Astrocyte (in vitro differentiated cells and primary cell): ENCODE data around the gene PRTN3. TPM values are rescaled to one million over a fixed set of nuclear protein-coding genes. Genes with fewer than 3 reads are reported as not detected.

ENCODE experiments used
- DNase-seq: peaks from one replicate; pipeline ENCODE4 v3.0.0-alpha.2; 2010; ENCODE audit warnings: low read depth
- FAIRE-seq: peaks from 2 replicates; lab custom pipeline; 2011; peaks lifted over from hg19 to GRCh38; lab: Jason Lieb, UNC
- H2AFZ ChIP-seq: 2 replicates; pipeline ENCODE4 v1.6.0; 2012; ENCODE audit warnings: low read depth, low read length, inconsistent platforms
- H3K27ac ChIP-seq: 2 replicates; pipeline ENCODE4 v1.5.1; 2011; ENCODE audit warnings: low read depth, low read length, inconsistent platforms
- H3K27me3 ChIP-seq: 2 replicates; pipeline ENCODE4 v1.6.0; 2011; ENCODE audit warnings: low read length, inconsistent platforms; ENCODE audit not compliant: insufficient read depth
- H3K36me3 ChIP-seq: 2 replicates; pipeline ENCODE4 v1.5.1; 2011; ENCODE audit warnings: low read length, inconsistent platforms; ENCODE audit not compliant: insufficient read depth
- H3K4me1 ChIP-seq: 2 replicates; pipeline ENCODE4 v1.5.1; 2011; ENCODE audit warnings: low read length, inconsistent platforms; ENCODE audit not compliant: insufficient read depth
- H3K4me2 ChIP-seq: 2 replicates; pipeline ENCODE4 v1.6.0; 2012; ENCODE audit warnings: low read length, inconsistent platforms
- H3K4me3 ChIP-seq: 2 replicates; pipeline ENCODE4 v1.5.1; 2011; ENCODE audit warnings: low read depth, mild to moderate bottlenecking, low read length, inconsistent platforms; ENCODE audit not compliant: insufficient read depth
- H3K79me2 ChIP-seq: 2 replicates; pipeline ENCODE4 v1.6.0; 2012; ENCODE audit warnings: mild to moderate bottlenecking, low read length, inconsistent platforms; ENCODE audit not compliant: insufficient read depth
- H3K9ac ChIP-seq: 2 replicates; pipeline ENCODE4 v1.6.0; 2012; ENCODE audit warnings: mild to moderate bottlenecking, low read length, inconsistent platforms
- H3K9me3 ChIP-seq: 2 replicates; pipeline ENCODE4 v1.5.1; 2012; ENCODE audit warnings: low read depth, mild to moderate bottlenecking, low read length, inconsistent platforms; ENCODE audit not compliant: insufficient read depth
- H4K20me1 ChIP-seq: 2 replicates; pipeline ENCODE4 v1.6.0; 2012; ENCODE audit warnings: low read length, inconsistent platforms; ENCODE audit not compliant: insufficient read depth
- H3K27ac Mint-ChIP-seq: one replicate; pipeline ENCODE4 v1.8.0; 2021; ENCODE audit warnings: mild to moderate bottlenecking, mixed read lengths; ENCODE audit not compliant: unreplicated experiment
- H3K27me3 Mint-ChIP-seq: one replicate; pipeline ENCODE4 v1.8.0; 2021; ENCODE audit warnings: low read depth, mixed read lengths; ENCODE audit not compliant: unreplicated experiment
- H3K36me3 Mint-ChIP-seq: one replicate; pipeline ENCODE4 v1.8.0; 2021; ENCODE audit warnings: low read depth, mixed read lengths; ENCODE audit not compliant: unreplicated experiment
- H3K4me1 Mint-ChIP-seq: one replicate; pipeline ENCODE4 v1.8.0; 2021; ENCODE audit warnings: low read depth, mixed read lengths; ENCODE audit not compliant: unreplicated experiment
- H3K4me3 Mint-ChIP-seq: one replicate; pipeline ENCODE4 v1.8.0; 2021; ENCODE audit warnings: mild to moderate bottlenecking, moderate library complexity, mixed read lengths; ENCODE audit not compliant: unreplicated experiment
- H3K9me3 Mint-ChIP-seq: one replicate; pipeline ENCODE4 v1.8.0; 2021; ENCODE audit warnings: mild to moderate bottlenecking, mixed read lengths; ENCODE audit not compliant: unreplicated experiment
- EZH2 ChIP-seq: IDR thresholded peaks from 2 replicates; pipeline ENCODE4 v1.6.1; 2012; ENCODE audit warnings: mild to moderate bottlenecking, low read length, inconsistent platforms; ENCODE audit not compliant: insufficient read depth
- total RNA-seq: library from RNA; stranded (reverse); gene quantifications from 2 replicates; pipeline ENCODE4 v1.2.1, GENCODE V29; 2021
- TF ChIP-seq, protein P1 (sequence below): IDR thresholded peaks from 2 replicates; pipeline ENCODE4 v1.5.1; 2011; ENCODE audit warnings: low read depth, mild to moderate bottlenecking, inconsistent platforms, low read length, moderate library complexity; ENCODE audit not compliant: insufficient read depth

PRTN3 gene
- total RNA-seq, 1 donor from 2014 or later = not detected

DNA sequence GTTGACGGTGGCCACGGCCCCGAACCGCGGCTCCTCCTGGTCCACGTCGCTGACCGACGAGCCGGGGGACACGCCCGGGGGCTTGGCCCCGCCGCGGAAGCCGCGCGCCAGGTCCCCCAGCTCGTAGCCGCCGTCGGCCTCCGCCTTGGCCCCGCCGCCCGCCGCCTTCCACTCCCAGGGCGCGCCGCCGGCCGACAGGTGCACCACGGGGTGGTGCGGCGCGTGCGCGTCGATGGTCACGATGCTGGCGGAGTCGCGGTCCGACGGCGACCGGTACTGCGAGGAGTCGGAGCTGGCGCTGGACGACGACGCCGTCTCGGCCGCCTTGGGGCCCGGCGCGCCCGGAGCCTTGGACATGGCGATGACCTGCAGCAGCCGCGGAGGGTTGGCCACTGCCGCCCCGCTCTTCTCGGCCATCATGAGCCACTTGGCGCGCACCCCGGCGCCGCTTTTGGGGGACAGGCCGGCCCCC lies 28.0 kb upstream of the PRTN3 start:
- Histone ChIP-seq H3K79me2 (peaks cover 29% of the 10 kb centered on the region), H3K4me2 (no peak overlapping the region), H4K20me1 (peaks cover 54% of the 10 kb centered on the region), H2AFZ (no peak overlapping the region), H3K9ac (no peak overlapping the region), H3K9me3 (no peaks in the 10 kb centered on the region), H3K4me3 (no peak overlapping the region), H3K27ac (no peak overlapping the region), H3K27me3 (no peaks in the 10 kb centered on the region), H3K4me1 (no peaks in the 10 kb centered on the region), H3K36me3 (peaks cover 20% of the 10 kb centered on the region)
- Mint-ChIP-seq H3K9me3 (no peaks in the 10 kb centered on the region), H3K27me3 (no peaks in the 10 kb centered on the region), H3K36me3 (peaks cover 8% of the 10 kb centered on the region), H3K4me3 (no peak overlapping the region), H3K4me1 (no peaks in the 10 kb centered on the region), H3K27ac (no peak overlapping the region)
- FAIRE-seq (no peak), DNase-seq (no peak)
- TF ChIP-seq, protein P1, sequence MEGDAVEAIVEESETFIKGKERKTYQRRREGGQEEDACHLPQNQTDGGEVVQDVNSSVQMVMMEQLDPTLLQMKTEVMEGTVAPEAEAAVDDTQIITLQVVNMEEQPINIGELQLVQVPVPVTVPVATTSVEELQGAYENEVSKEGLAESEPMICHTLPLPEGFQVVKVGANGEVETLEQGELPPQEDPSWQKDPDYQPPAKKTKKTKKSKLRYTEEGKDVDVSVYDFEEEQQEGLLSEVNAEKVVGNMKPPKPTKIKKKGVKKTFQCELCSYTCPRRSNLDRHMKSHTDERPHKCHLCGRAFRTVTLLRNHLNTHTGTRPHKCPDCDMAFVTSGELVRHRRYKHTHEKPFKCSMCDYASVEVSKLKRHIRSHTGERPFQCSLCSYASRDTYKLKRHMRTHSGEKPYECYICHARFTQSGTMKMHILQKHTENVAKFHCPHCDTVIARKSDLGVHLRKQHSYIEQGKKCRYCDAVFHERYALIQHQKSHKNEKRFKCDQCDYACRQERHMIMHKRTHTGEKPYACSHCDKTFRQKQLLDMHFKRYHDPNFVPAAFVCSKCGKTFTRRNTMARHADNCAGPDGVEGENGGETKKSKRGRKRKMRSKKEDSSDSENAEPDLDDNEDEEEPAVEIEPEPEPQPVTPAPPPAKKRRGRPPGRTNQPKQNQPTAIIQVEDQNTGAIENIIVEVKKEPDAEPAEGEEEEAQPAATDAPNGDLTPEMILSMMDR = no peak
- no peak for TF ChIP-seq EZH2

DNA sequence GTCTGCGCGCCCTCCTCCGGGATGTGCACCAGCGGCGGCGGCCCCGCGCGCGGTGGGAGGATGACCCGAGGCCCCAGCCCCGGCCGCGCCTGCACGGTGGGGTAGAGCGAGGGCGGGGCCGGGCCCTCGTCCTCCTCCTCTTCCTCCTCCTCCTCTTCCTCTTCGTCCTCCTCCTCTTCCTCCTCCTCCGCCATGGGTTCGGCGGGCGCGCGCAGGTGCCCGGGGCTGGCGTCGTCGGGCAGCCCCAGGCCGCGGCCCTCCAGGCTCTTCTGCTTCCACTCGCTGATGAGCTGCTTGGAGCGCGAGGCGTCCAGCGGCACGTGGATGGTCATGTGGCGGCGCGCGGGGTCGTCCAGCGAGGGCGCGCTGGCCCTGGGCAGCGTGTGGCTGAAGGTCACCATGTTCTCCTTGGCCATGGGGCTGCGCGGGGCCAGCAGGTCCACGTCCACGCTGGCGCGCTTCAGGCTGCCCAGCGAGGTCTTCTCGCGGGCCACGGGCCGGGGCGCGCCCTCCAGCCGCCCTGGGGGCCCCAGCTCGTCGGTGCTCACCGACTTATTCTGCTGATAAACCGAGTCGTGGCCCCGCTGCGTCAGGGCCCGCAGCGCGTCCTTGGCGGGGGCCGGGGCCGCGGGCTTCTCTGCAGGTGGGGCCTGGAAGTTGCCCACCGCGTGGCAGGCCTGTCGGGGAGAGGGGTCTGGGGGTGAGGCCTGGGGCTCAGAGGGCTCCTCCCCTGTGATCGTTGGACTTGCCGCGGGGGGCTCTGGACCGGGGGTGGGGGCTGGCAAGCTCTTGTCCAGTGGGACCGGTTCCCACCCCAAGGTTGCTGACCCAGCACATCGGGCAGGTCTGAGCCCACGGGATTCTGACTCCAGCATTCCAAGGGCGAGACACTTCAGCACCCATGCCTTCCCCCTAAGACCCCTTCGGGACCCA lies 27.3 kb upstream of the PRTN3 start:
- Mint-ChIP-seq H3K27me3 (no peaks in the 10 kb centered on the region), H3K36me3 (peaks cover 7% of the 10 kb centered on the region), H3K9me3 (no peaks in the 10 kb centered on the region), H3K4me1 (no peaks in the 10 kb centered on the region), H3K27ac (no peak overlapping the region), H3K4me3 (no peak overlapping the region)
- Histone ChIP-seq H3K27me3 (no peaks in the 10 kb centered on the region), H3K4me2 (no peak overlapping the region), H3K4me1 (no peaks in the 10 kb centered on the region), H3K79me2 (peaks cover 23% of the 10 kb centered on the region), H3K4me3 (no peak overlapping the region), H3K36me3 (peaks cover 17% of the 10 kb centered on the region), H3K27ac (no peak overlapping the region), H3K9me3 (no peaks in the 10 kb centered on the region), H4K20me1 (peaks cover 48% of the 10 kb centered on the region), H3K9ac (no peak overlapping the region), H2AFZ (no peak overlapping the region)
- FAIRE-seq (no peak), DNase-seq (no peak)
- TF ChIP-seq, protein P1 = no peak
- no peak for TF ChIP-seq EZH2
